NOMO-1 treated with dmso at 0.1 percent for 144 hours (cell line): ENCODE data around the gene MNDA.

Experiments
- DNase-seq: peaks from one replicate; lab custom pipeline; 2025; ENCODE audit not compliant: unreplicated experiment; lab: John Stamatoyannopoulos, UW

The MNDA gene

DNA sequence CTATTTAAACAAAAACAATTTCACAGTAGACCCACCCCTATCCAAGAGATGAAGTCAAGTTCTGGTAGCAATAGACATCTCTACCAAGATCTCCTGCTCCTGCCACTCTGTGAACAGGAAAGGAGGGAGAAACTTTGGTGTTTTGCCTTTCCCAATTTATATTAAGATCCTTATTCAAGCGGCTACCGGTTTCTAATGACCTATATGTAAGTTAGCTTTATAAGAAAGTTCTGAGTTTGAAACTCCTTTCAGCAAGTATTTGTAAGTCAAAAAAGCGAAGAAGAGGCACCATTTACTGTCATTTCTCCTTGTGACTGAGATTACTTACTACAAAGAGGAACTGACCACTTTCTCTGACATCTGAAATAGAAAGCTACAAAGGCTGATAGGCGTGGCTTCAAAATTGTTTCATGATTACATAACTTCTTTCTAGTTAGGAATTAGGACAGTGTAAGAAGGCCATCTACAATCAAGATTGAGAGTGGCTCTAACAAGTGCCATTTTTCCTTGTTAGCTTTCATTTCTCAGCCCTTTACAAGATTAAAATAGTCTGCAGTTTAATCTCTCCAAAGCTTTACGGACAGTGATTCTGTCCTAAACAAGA is at the start of gene MNDA:
MNDA (plus strand) TSS at position 448 of the 604 bp plus-strand sequence. CDS start 10,803 bp downstream, outside the sequence.
- DNase-seq = peak; percentile 64

DNA sequence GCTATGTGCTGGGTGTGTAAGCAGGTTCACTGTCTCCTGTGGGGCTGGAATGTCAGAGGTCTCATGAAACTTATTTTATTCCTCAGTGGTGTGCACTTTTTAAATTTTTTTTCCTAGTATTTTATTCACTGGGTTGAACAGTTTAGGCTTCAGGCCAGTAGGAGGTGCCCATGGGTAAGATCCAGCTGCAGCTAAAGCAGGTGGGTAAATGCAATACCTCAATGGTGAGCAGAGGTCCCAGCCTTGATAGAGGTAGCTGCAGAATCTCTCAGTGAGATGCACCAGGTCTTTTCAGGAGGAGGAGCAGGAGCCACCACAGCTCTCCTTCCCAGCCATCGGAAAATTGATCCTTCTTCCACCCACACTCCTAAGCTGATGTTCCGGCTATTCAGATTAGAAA is 37.5 kb upstream of the MNDA start:
- DNase-seq = no peak

DNA sequence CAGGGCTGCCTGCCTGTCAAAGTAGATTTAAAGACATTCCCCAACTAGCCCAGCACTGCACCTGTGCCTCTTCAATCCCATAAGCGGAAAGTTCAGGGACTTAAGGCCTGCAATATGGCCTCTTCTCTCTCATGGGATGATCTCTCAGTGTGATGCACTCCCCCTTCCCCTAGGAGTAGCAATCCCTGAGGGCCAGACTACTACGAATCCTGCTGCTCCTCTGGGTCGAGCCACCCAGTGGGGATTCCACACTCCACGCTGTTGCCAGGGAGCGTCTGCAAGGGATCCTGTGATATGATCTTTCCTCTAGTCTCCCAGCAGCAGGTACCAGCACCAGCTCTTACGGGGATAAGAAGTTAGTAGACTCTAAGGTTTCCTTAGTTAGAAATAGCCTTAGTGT is 36.9 kb upstream of the MNDA start:
- DNase-seq = no peak

DNA sequence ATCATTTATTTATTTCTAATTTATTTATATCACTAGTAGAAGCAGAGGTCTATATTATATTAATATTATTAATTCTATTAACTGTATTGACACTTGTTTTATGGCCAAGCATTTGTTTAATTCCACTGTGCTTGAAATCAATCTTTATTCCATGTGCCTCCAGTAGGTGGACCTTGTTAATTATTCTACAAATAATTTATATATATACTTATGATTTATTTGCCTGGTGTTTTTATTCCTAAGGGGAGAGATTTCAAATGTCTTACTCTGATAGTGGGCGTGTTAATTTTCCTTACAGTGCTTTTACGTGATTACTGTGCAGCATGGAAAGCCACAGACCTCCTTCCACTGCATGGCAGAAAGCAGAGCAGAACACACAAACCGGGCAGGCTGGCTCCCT is 32.6 kb upstream of the MNDA start:
- no peak for DNase-seq

DNA sequence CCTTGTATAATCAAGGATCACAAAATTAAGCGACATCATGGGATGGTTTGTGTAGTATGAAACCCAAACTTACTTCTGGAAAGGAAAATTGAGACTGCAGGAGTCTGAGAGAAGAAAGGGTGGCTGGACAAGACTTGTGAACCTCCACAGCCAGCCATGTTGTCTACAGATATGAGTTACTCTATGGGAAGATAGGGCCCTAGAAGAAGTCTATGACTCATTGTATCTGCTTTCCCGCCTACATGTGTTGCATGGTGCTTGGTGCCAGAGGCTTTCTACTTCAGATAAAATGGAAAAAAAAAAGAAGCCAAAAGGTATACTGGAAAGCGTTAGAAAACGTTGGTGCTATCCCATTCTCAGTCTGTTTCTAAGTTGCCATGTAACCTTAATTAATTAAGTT is 31.5 kb upstream of the MNDA start:
- DNase-seq = no peak

DNA sequence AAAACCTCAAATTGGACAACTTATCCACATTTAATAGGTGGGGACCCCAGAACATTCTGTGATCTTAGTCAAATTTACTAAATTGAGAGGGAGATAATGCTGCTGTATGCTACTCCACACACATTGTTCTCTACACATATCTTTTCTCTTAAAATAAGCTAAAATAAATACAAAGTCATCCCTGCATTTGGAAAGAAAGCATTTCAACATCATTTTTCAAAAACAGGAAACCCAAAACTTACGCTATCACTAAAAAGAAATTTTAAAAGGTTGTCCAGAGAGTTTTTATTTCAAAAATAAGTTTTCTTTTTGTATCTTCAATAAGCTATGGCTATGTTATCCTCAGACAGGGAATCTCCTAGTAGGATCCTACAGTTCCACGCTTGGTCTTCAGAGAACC is 30.6 kb upstream of the MNDA start:
- no peak for DNase-seq

DNA sequence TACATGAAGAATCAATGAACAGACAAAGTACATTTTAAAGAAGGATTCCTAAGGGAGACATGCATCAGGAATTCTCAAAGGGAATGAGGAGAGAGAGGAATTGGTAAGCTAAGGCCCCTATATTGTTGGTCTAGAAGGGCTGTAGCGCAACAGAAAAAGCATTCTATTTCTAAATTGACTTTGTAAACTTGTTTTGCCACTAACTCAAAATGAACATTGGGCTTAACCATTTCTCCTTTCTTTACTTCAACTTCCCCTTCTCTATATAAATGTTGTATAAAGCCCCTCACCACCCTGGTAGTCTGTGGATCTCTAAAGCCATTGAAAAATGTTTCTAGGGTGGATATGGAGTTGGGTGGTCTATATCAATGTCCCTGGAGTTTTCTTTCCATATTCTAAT is 29.8 kb upstream of the MNDA start:
- peak; percentile 51 for DNase-seq

DNA sequence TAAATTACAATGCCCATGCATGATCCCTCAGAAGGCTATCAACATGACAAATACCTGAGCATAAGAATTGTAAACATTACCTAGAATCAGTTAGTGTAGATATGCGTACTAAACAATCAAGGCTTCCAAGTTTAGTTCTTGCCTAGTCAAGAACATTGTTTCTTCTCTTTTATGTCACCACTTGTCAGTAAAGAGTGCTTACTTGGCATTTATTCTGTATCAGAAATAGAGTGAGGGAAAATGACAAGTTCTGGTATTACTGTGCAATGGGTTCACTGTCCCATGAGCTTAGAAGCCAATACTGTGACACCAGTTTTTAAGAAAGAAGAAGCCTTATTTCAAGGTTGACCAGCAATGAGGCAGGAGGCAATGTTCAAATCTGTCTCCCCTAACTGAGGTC is 27.5 kb upstream of the MNDA start:
- DNase-seq = no peak

DNA sequence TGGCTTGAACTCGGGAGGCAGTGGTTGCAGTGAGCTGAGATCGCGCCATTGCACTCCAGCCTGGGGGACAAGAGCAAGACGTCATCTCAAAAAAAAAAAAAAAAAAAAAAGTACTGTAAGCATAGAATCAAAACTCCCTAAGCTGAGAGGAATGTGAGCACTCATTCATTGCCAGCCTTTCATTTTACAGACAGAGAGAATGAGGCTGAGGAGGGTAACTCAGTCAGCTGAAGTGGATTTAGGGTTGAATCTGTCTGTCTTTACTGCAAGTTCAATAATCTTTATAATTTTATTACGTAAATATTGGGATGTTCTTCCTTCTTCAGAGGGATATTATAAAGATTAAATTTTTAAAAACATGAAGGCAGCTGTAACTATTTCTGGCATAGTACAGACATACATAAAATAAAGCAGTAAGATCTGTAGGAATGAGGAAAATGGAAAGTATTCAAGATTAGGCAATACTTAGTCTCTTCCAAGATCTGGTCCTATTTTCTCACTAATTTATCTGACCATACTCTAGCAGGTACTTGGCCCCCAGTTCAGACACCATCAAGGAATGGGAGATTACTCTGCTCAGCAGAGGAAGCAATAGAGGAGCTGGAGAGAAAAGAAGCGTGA is 24.1 kb upstream of the MNDA start:
- no peak for DNase-seq

DNA sequence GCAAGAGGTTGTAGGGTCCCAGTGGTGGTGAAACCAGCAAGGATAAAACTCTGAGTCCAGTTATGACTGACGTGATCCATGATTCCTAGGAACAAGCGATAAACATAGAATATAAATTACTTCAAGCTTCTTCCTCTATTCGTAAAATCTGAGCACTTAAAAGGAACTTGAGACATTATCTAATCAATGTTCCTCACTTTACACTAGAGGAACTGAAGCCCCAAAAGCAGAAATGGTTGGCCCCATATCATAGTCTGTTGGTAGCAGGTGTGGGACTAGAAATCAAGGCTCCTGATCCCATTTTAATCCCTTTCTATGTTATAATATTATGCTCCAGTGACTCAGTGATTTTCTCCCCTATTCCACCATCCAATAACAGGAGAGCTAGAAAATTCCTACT is 21.9 kb upstream of the MNDA start:
- DNase-seq = peak; percentile 40

DNA sequence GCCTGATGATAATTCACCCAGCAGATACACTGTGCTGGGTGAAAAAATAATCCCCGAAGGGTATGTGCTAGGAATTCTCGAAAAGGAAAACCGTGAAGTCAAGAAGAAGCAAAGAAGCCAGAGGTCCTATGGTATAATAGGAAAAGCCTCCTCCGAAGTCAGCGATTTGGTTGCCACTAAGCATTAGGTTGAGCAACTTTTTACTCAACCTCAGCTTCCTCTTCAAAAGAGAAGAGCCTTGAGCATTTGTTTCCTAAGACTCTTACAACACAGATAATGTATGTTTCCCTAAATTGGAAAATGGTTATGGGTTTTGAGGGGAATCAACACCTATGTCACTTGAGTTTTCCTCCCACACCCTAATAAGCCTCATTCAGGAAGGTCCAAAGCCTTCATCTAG is 21.3 kb upstream of the MNDA start:
- peak; percentile 70 for DNase-seq

DNA sequence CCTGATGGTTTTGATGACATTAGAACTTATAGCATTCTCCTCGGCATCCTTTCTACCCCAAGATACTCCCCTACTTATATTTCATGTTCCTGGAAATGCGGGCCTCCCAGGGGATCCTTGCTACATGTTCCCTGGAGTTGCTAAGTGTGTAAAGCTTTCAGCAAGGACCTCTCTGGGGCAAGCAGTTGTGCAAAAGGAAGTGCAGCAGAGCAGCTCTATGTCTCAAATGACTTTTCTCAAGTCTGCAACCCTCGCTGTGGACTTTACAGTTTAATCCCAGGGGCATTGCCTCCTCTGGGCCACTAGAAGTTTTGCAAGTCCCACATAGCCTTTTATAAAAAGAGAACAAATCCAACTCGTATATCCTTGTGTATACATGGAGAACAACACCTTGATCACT is 20.8 kb upstream of the MNDA start:
- peak; percentile 34 for DNase-seq

DNA sequence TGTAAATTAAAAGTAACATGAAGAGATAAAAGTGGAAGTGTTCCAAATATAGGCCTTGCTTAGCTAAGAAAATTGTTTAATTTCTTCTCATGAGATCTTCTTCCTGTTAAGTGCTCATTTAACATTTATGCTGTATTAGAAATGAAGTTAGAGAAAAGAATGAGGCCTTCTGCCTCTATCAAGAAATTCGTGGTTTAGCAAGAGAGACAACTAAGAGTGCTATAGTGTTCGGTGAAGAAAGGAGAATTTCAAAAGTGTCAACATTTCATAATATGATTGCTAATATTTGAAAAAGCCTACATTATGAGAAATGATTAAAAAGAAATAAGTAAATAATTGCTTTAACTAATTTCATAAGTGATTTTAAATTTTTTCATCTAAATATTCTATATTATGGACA is 18.8 kb upstream of the MNDA start:
- DNase-seq = no peak

DNA sequence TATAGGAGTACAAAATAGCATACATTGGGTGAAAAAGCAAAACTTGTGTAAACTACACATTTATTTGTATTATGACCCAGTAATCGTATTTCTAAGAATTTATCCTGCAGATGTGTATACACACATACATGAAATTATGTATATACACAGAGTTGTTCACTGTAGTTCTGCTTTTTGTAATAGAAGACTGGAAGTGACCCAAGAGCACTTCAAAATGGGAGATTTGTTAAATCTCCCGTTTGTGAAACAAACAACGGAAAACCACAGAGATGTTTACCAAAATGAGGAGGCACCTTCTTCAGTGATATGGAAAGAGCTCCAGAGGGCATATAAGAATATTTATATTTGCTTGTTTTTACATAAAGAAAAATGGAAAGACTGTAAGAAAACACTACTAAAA is 18.0 kb upstream of the MNDA start:
- DNase-seq = no peak

DNA sequence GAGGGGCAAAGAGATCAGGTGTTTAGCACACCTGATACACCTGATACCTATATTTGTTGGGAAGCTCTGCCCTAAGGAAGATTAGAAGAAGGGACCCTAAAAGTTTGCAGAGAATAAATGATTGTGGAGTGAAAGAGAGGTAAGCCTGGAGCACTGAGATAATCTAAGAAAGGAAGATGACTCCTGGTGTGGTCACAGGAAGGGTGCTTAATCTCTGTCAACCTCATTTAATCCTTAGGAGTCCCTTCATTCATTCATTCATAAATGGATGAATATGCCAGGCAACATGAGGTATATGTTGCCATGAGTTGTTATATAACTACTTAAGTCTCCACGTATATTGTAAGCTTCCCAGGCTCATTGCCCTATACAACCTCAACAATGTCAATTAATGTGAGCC is 16.2 kb upstream of the MNDA start:
- DNase-seq = no peak

DNA sequence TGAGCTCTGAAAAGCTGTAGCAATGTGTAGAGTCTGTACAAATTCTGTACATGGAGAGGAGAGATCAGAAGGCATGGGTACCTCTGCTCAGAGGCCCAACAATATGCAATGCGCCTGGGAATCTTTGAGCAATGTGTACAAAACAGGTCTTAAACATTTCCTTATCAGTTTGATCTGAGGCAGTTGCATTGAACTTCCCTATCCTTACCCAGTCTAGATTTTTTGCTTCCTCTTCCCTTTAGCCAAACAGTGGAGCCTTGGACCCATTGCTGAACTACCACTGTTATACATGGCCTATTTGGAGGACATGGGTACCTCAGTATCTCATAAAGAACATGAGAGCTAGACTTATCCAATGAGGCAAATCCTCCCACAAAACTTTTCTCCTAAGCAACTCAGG is 12.6 kb upstream of the MNDA start:
- peak; percentile 49 for DNase-seq

DNA sequence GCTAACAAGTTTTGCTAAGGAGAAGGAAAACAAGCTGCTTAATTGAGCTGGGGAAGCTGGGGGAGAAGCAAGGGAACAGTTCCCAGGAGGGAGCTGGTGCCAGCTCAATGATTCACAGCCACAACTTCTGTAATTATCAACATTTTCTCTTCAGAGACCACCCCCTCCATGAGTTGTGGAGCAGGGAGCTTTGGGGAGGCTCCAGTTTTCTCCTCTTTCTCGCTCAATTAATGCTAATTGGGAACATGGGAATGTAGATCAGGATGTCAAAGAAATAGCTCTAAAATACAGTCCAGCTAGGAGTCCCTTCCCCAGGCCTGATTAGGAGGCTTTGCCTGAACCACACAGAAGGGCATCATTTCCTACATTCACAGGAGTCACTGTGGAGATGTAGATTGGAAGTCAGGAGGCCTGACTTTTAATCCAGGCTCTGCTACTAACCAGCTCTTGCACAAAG is 12.1 kb upstream of the MNDA start:
- DNase-seq = no peak

DNA sequence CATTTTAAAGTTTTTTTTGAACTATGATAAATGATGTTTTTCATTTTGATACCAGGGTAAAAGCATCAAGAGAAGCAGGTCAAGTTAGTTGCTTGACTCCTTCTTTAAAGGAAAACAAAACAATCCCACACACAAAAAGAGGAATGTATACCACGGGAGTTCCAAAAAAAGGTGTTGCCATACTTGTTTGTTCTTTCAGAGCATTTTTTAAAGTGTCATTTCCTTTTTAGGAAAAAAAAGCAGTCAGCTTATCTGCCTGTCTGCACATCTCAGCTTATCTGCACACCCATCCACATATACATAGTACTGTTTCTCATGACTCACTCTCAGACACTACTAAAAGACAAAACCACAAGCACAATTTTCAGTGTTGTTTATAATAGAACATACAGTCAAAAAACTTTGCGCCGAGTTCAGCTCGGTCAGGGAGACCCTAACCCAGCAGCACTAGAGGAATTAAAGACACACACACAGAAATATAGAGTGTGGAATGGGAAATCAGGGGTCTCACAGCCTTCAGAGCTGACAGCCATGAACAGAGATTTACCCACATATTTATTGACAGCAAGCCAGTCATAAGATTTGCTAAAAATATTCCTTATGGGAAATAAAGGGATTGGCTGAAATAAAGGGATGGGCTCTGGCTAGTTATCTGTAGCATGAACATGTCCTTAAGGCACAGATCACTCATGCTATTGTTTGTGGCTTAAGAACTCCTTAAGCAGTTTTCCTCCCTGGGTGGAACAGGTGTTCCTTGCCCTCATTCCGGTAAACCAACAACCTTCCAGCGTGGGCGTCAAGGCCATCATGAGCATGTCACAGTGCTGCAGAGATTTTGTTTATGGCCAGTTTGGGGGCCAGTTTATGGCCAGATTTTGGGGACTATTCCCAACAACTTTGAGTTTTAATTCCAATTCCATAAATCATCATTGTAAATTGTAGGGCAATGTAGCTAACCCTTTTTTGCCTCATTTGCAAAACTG is 11.4 kb upstream of the MNDA start:
- peak; percentile 42 for DNase-seq

DNA sequence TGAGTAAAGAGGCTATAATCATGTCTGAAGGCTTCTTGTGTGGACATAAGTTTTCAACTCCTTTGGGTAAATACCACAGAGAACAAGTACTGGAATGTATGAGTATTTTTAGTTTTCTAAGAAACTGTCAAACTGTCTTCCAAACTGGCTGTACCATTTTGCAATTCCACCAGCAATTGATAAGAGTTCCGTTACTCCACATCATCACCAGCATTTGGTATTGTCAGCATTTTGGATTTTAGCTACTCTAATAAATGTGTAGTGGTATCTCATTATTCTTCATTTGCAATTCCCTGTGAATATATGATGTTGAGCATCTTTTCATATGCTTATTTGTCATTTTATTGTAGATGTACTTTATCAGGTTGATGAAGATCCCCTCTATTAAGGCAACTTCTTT is 9.4 kb upstream of the MNDA start:
- DNase-seq = no peak

DNA sequence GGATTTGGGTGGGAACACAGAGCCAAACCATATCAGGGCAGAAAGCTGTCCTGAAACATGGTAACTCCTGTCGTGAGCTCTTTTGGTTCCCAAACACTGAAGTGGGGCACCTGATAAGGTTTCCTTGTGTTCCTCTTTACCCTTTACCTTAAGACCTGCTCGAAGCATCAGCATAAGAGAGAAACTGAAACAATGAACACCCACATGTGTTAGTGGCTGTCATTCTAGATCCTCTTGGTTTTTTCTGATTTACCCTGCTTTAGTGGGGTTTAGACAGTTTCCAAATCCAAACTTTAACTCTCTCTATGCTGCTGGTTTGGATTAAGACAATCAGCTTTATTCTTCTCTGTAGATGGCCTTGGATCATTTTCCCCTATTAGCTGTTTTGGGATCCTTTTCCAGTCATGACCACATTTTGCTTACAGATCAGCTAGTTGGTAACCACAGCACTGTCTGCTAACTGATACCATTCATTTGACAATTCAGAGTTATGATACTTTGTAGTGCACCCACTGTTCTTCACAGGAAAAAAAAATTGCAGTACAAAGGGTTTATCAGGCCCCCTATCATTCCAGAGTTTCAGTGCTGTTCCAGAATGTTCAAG is 975 bp upstream of the MNDA start:
- no peak for DNase-seq

DNA sequence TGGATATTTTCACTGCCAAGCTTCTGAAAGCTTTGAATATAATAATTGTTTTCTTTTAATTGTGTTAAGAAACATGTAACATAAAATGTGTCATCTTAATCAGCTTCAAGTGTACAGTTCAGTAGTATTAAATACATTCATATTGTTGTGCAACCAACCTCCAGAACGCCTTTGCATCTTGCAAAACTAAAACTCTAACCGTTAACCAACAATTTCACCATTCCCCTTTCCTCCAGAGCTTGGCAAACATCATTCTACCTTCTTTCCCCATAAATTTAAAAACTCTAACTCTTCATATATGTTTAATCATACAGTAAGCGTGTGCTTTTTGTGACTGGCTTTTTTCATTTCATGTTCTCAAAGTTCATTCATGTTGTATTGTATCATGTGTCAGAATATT is 2.1 kb downstream of the MNDA start:
- DNase-seq = peak; percentile 61

DNA sequence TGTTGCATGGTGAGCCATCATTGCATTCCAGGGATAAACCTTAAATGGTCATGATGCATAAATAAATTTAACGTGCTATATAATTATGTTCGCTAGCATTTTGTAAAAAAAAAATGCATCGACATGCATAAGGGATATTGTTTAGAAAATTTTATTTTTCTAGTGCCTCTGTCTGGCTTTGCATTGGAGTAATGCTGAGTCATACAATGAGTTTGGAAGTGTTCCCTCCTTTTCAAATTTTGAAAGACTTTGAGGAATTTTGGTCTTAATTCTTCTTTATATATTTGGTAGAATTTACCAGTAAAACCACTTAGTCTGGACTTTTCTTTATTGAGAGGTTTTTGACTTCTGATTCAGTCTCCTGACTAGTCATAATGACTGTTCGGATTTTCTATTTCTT is 4.9 kb downstream of the MNDA start:
- no peak for DNase-seq
